GM18520 (cell line): ENCODE data around the gene OR4C15.

ENCODE experiments used
- ATAC-seq: cut with Tn5 transposase; IDR thresholded peaks from one replicate; pipeline ENCODE4 v1.9.1; 2021; ENCODE audit not compliant: unreplicated experiment

OR4C15 gene

GRCh38 chr11:55554169-55554568, at the start of gene OR4C15:
OR4C15 (plus strand) TSS chr11:55554469; CDS start chr11:55554469, 0 bp downstream.
- no peak for ATAC-seq

DNA sequence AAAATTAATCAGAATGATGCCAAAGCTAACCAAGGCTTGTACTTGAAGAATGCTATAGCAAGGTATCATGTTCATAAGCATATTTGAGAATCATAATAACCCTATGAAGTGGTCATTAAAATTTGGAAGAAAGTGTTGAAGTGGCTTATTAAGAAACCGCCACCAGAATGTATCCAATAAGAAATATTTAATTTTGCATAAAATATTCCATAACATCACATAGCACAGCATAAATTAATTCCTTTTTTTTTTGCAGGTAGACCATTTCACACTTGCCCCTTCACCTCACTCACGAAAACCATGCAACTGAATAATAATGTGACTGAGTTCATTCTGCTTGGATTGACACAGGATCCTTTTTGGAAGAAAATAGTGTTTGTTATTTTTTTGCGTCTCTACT, 17.6 kb downstream of the OR4C15 start, which contains the start of gene OR4C16:
Gene OR4C16, plus strand, starts transcription at position 301 of the 400 bp plus-strand sequence. Its CDS starts 0 bp downstream, at position 301.
- ATAC-seq = no peak

DNA sequence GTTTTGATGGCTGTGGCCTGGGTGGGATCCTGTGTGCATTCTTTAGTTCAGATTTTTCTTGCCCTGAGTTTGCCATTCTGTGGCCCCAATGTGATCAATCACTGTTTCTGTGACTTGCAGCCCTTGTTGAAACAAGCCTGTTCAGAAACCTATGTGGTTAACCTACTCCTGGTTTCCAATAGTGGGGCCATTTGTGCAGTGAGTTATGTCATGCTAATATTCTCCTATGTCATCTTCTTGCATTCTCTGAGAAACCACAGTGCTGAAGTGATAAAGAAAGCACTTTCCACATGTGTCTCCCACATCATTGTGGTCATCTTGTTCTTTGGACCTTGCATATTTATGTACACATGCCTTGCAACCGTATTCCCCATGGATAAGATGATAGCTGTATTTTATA, 18.3 kb downstream of the OR4C15 start:
- peak; percentile 96 for ATAC-seq
